Cardiac muscle cell (in vitro differentiated cells and primary cell): ENCODE data around the gene ROBO4. TPM values are rescaled to one million over a fixed set of nuclear protein-coding genes. Genes with fewer than 3 reads are reported as not detected.

ENCODE experiments used
- DNase-seq, 2 donors: peaks; one replicate each; pipeline versions ENCODE4 v3.0.0 to v3.0.0-alpha.2; 2010 to 2017; ENCODE audit warnings: low read depth in 1 of 2, low spot score in 1 of 2
- H3K27ac ChIP-seq: fragments of 200-600 bp; sonication (generic); 2 replicates; pipeline ENCODE4 v1.5.1; 2016
- H3K27me3 ChIP-seq: fragments of 200-600 bp; sonication (generic); 2 replicates; pipeline ENCODE4 v1.6.0; 2016; ENCODE audit warnings: control low read depth
- H3K36me3 ChIP-seq: fragments of 200-600 bp; sonication (generic); 2 replicates; pipeline ENCODE4 v1.5.1; 2016; ENCODE audit warnings: control low read depth
- H3K4me1 ChIP-seq: fragments of 200-600 bp; sonication (generic); 2 replicates; pipeline ENCODE4 v1.8.1; 2017; ENCODE audit warnings: low read depth, mild to moderate bottlenecking, mixed run types
- H3K4me3 ChIP-seq: fragments of 200-600 bp; sonication (generic); 2 replicates; pipeline ENCODE4 v1.5.1; 2016; ENCODE audit warnings: mild to moderate bottlenecking
- H3K9me3 ChIP-seq: fragments of 200-600 bp; sonication (generic); 2 replicates; pipeline ENCODE4 v1.5.1; 2017; ENCODE audit warnings: low read depth, mild to moderate bottlenecking, control low read depth
- CTCF ChIP-seq: IDR thresholded peaks from 2 replicates; pipeline ENCODE4 v1.5.1; 2012; ENCODE audit warnings: low read depth, mild to moderate bottlenecking, low read length
- polyA plus RNA-seq: library from polyadenylated mRNA; unstranded; fragments of >200 nt; fragmentation: Nextera tagmentation; extraction: Ambion mirVana; gene quantifications from 2 replicates; pipeline ENCODE4 v1.2.1, GENCODE V29; 2016
- total RNA-seq: library from RNA; depleted of rRNA; stranded (reverse); fragments of >200 nt; gene quantifications from 2 replicates; pipeline ENCODE4 v1.2.3, GENCODE V29; 2016

The ROBO4 gene
- total RNA-seq = 0.74 and 2.4 TPM in 2 replicates
- polyA plus RNA-seq = 0.21 and 0.46 TPM in 2 replicates

GRCh38 chr11:124897674-124898262, at the start of gene ROBO4:
Gene ROBO4 (minus strand): TSS chr11:124897865. CDS start chr11:124897795, 70 bp downstream.
- Histone ChIP-seq H3K4me3 (no peak within 1 kb of the TSS), H3K27ac (no peak within 1 kb of the TSS), H3K4me1 (no peaks in the 10 kb centered on the region), H3K27me3 (peaks cover 16% of the 10 kb centered on the region), H3K9me3 (no peaks in the 10 kb centered on the region), H3K36me3 (no peaks in the 10 kb centered on the region)
- no peak for TF ChIP-seq CTCF
- DNase-seq = peak in 1 of 2 donors; percentile 13

GRCh38 chr11:124946735-124947141, 49.1 kb upstream of the ROBO4 start:
- H3K27me3 ChIP-seq = peaks cover 11% of the 10 kb centered on the region
- no peaks in the 10 kb centered on the region for H3K36me3 ChIP-seq
- no peak for TF ChIP-seq CTCF
- H3K4me1 ChIP-seq = no peaks in the 10 kb centered on the region
- no peak overlapping the region for H3K4me3 ChIP-seq
- no peaks in the 10 kb centered on the region for H3K9me3 ChIP-seq
- no peak for DNase-seq
- no peak overlapping the region for H3K27ac ChIP-seq

- H3K9me3 ChIP-seq = no peaks in the 10 kb centered on the region
- H3K36me3 ChIP-seq = no peaks in the 10 kb centered on the region
- no peak for DNase-seq
- no peak overlapping the region for H3K27ac ChIP-seq
- peaks cover 5% of the 10 kb centered on the region for H3K27me3 ChIP-seq
- TF ChIP-seq CTCF = no peak
- no peaks in the 10 kb centered on the region for H3K4me1 ChIP-seq
- H3K4me3 ChIP-seq = no peak overlapping the region
Measured at GRCh38 chr11:124945826-124946225, 48.2 kb upstream of the ROBO4 start.

- H3K27me3 ChIP-seq = no peaks in the 10 kb centered on the region
- DNase-seq = no peak
- no peaks in the 10 kb centered on the region for H3K36me3 ChIP-seq
- no peak for TF ChIP-seq CTCF
- no peaks in the 10 kb centered on the region for H3K9me3 ChIP-seq
- H3K4me1 ChIP-seq = no peaks in the 10 kb centered on the region
- no peak overlapping the region for H3K4me3 ChIP-seq
- H3K27ac ChIP-seq = no peak overlapping the region
Measured at GRCh38 chr11:124944565-124944964, 46.9 kb upstream of the ROBO4 start.

- H3K9me3 ChIP-seq = no peaks in the 10 kb centered on the region
- no peaks in the 10 kb centered on the region for H3K27me3 ChIP-seq
- H3K36me3 ChIP-seq = no peaks in the 10 kb centered on the region
- H3K4me1 ChIP-seq = no peaks in the 10 kb centered on the region
- no peak for TF ChIP-seq CTCF
- no peak overlapping the region for H3K4me3 ChIP-seq
- H3K27ac ChIP-seq = no peak overlapping the region
- DNase-seq = no peak
Measured at GRCh38 chr11:124943741-124944140, 46.1 kb upstream of the ROBO4 start.

GRCh38 chr11:124943254-124943616, 45.6 kb upstream of the ROBO4 start:
- no peak for TF ChIP-seq CTCF
- no peak overlapping the region for H3K4me3 ChIP-seq
- no peaks in the 10 kb centered on the region for H3K27me3 ChIP-seq
- no peaks in the 10 kb centered on the region for H3K9me3 ChIP-seq
- no peaks in the 10 kb centered on the region for H3K36me3 ChIP-seq
- no peak overlapping the region for H3K27ac ChIP-seq
- DNase-seq = no peak
- H3K4me1 ChIP-seq = no peaks in the 10 kb centered on the region
